GM12878 (cell line): ENCODE measurements around the gene NR2E3. TPM values are rescaled to one million over a fixed set of nuclear protein-coding genes. Genes with fewer than 3 reads are reported as not detected.

Source experiments
- ATAC-seq: fragments of 200-7000 bp; cut with Tn5 transposase; 3 replicates; pipeline ENCODE4 v1.9.1; 2020; ENCODE audit warnings: mild to moderate bottlenecking, moderate library complexity
- BruUV-seq: library from RNA; stranded (reverse); fragments of 400-500 nt; replicated peaks from 2 replicates; lab custom pipeline; 2021; lab: Mats Ljungman, UMichigan
- CTCF ChIA-PET: fragments of 300-600 bp; sonication (Branson Sonifier 250); formaldehyde crosslinking; extraction: SDS; loops from one replicate; lab custom pipeline; 2021; ENCODE audit warnings: inconsistent platforms; lab: Yijun Ruan, JAX
- POLR2A ChIA-PET: fragments of 350-600 bp; formaldehyde crosslinking; extraction: SDS; loops from one replicate; lab custom pipeline; 2021; ENCODE audit warnings: inconsistent platforms; lab: Charles Lee
- RAD21 ChIA-PET: fragments of 300-600 bp; sonication (Branson Sonifier 250); formaldehyde crosslinking; loops from one replicate; lab custom pipeline; 2023; ENCODE audit warnings: antibody characterized with exemption; ENCODE audit not compliant: unreplicated experiment; lab: Charles Lee
- SMC1A ChIA-PET: fragments of 300-600 bp; sonication (Branson Sonifier 250); formaldehyde crosslinking; loops from one replicate; lab custom pipeline; 2023; ENCODE audit not compliant: unreplicated experiment, uncharacterized antibody; lab: Charles Lee
- DNase-seq: peaks from one replicate; pipeline ENCODE4 v3.0.0-alpha.2; 2011; ENCODE audit warnings: low read depth, low spot score
- FAIRE-seq: peaks from 3 replicates; lab custom pipeline; 2011; peaks lifted over from hg19 to GRCh38; lab: Jason Lieb, UNC
- H2AFZ ChIP-seq: 2 replicates; pipeline ENCODE4 v1.6.0; 2011; ENCODE audit warnings: low read depth, low read length, control low read depth; ENCODE audit not compliant: control insufficient read depth
- H3K27ac ChIP-seq: 2 replicates; pipeline ENCODE4 v1.5.1; 2011; ENCODE audit warnings: control low read depth; ENCODE audit not compliant: control insufficient read depth, insufficient read depth
- H3K27me3 ChIP-seq, 2 experiments: replicated peaks in 1 of 2; 2 replicates each; pipeline versions ENCODE4 v1.6.0 to v1.6.1; 2011; ENCODE audit warnings: low read length in 1 of 2; ENCODE audit not compliant: control insufficient read depth in 2 of 2, insufficient read depth in 2 of 2
- H3K36me3 ChIP-seq, 2 experiments: 2 replicates each; pipeline ENCODE4 v1.5.1; 2011; ENCODE audit warnings: low read length in 1 of 2; ENCODE audit not compliant: control insufficient read depth in 2 of 2, insufficient read depth in 2 of 2
- H3K4me1 ChIP-seq: 2 replicates; pipeline ENCODE4 v1.6.1; 2011; ENCODE audit warnings: mild to moderate bottlenecking, low read length, moderate library complexity, mixed read lengths; ENCODE audit not compliant: control insufficient read depth, insufficient read depth
- H3K4me2 ChIP-seq: 2 replicates; pipeline ENCODE4 v1.6.0; 2011; ENCODE audit warnings: control low read depth; ENCODE audit not compliant: control insufficient read depth, insufficient read depth
- H3K4me3 ChIP-seq: fragments of 200-600 bp; sonication (generic); 2 replicates; pipeline ENCODE4 v1.5.1; 2016
- H3K79me2 ChIP-seq: 2 replicates; pipeline ENCODE4 v1.6.0; 2011; ENCODE audit warnings: low read length; ENCODE audit not compliant: control insufficient read depth, insufficient read depth
- H3K9ac ChIP-seq: 2 replicates; pipeline ENCODE4 v1.8.0; 2011; ENCODE audit warnings: low read length, control low read depth, mixed read lengths; ENCODE audit not compliant: control insufficient read depth, insufficient read depth
- H3K9me3 ChIP-seq: replicated peaks from 3 replicates; pipeline ENCODE4 v1.5.1; 2011; ENCODE audit warnings: mild to moderate bottlenecking, low read length; ENCODE audit not compliant: control insufficient read depth, insufficient read depth
- H4K20me1 ChIP-seq: 2 replicates; pipeline ENCODE4 v1.6.0; 2011; ENCODE audit not compliant: control insufficient read depth, insufficient read depth
- ASH2L ChIP-seq: fragments of 300-600, 200-600 bp; sonication (generic); IDR thresholded peaks from 2 replicates; pipeline ENCODE4 v1.6.1; 2017; ENCODE audit warnings: low read depth, mild to moderate bottlenecking, borderline replicate concordance
- IRF4 ChIP-seq: IDR thresholded peaks from 2 replicates; pipeline ENCODE4 v1.6.1; 2011; ENCODE audit warnings: low read depth, low read length
- MXI1 ChIP-seq: fragments of 150-350 bp; IDR thresholded peaks from 2 replicates; pipeline ENCODE4 v1.6.1; 2011; ENCODE audit warnings: low read depth, mild to moderate bottlenecking, inconsistent platforms, low read length, improper control_type of control experiment
- POLR2A ChIP-seq: IDR thresholded peaks from 2 replicates; pipeline ENCODE4 v1.6.1; 2011; ENCODE audit warnings: low read depth, mild to moderate bottlenecking, low read length
- RUNX3 ChIP-seq: IDR thresholded peaks from 2 replicates; pipeline ENCODE4 v1.6.1; 2012; ENCODE audit warnings: low read length, inconsistent platforms
- SMC3 ChIP-seq: IDR thresholded peaks from 2 replicates; pipeline ENCODE4 v1.6.1; 2011; ENCODE audit warnings: low read length, improper control_type of control experiment, borderline replicate concordance
- STAT1 ChIP-seq: fragments of 450-650 bp; conservative IDR thresholded peaks from 2 replicates; pipeline ENCODE4 v1.6.1; 2014; ENCODE audit warnings: antibody characterized with exemption, mild to moderate bottlenecking
- YY1 ChIP-seq: IDR thresholded peaks from 2 replicates; pipeline ENCODE4 v1.6.1; 2011; ENCODE audit warnings: low read depth, mild to moderate bottlenecking, low read length
- WGBS: methylation state at CpG from one replicate; pipeline ENCODE4 v1.1.6; 2016; ENCODE audit warnings: low lambda C conversion rate; ENCODE audit not compliant: insufficient replicate concordance, insufficient coverage; ENCODE audit errors: missing lambda C conversion rate; 5-methylcytosine and 5-hydroxymethylcytosine counted together
- in situ Hi-C: fragments of 300-500 bp; cut with MboI; formaldehyde crosslinking; loops from 9 replicates; pipeline ENCODE4 v1.14.3; 2018; ENCODE audit warnings: mixed read lengths
- intact Hi-C: fragments of 100-400 bp; cut with micrococcal nuclease; formaldehyde crosslinking; loops from one replicate; pipeline ENCODE4 v1.14.2; 2022; ENCODE audit not compliant: unreplicated experiment
- polyA plus RNA-seq, 11 experiments: library from polyadenylated mRNA; depleted of rRNA in 4 of 11; unstranded in 6 of 11; stranded (reverse) in 5 of 11; fragments of >200 nt; fragmentation: Nextera tagmentation in 4 of 11; fragmentation: Illumina TruSeq in 1 of 11; extraction: Ambion mirVana in 4 of 11; extraction: Trizol in 1 of 11; gene quantifications; 1 replicate in 1 of 11; 2 replicates in 10 of 11; pipeline versions ENCODE4 v1.2.1 to v1.2.3, GENCODE V29; 2011 to 2016; ENCODE audit warnings: inconsistent platforms in 2 of 11, missing spikeins in 2 of 11, low read depth in 1 of 11
- total RNA-seq, 4 experiments: library from RNA; depleted of rRNA in 3 of 4; stranded (reverse); fragments of >200 nt in 3 of 4; fragmentation: Illumina TruSeq in 1 of 4; extraction: Trizol in 1 of 4; gene quantifications; 2 replicates each; pipeline versions ENCODE4 v1.2.1 to v1.2.3, GENCODE V29; 2013 to 2021
- TF ChIP-seq, protein P1 (sequence below), 3 experiments: IDR thresholded peaks in 2 of 3; conservative IDR thresholded peaks in 1 of 3; 2 replicates each; pipeline ENCODE4 v1.5.1; 2011; ENCODE audit warnings: low read depth in 3 of 3, low read length in 3 of 3, mild to moderate bottlenecking in 3 of 3, control low read depth in 2 of 3, moderate library complexity in 2 of 3, inconsistent platforms in 1 of 3, mixed read lengths in 1 of 3; ENCODE audit not compliant: control insufficient read depth in 2 of 3, insufficient read depth in 1 of 3; ENCODE audit errors: extremely low read depth in 1 of 3
- TF ChIP-seq, protein P2 (sequence below): fragments of 450-650 bp; IDR thresholded peaks from 2 replicates; pipeline ENCODE4 v1.6.1; 2018; ENCODE audit warnings: borderline replicate concordance, mild to moderate bottlenecking; ENCODE audit not compliant: partially characterized antibody
- TF ChIP-seq, protein P3 (sequence below): fragments of 450-650 bp; IDR thresholded peaks from 2 replicates; pipeline ENCODE4 v1.6.1; 2016; ENCODE audit warnings: mild to moderate bottlenecking
- TF ChIP-seq, protein P4 (sequence below): IDR thresholded peaks from 2 replicates; pipeline ENCODE4 v1.6.1; 2011; ENCODE audit warnings: borderline replicate concordance, low read depth, mild to moderate bottlenecking, moderate library complexity, mixed read lengths, low read length; ENCODE audit not compliant: insufficient read depth; ENCODE audit errors: extremely low read length
- TF ChIP-seq, protein P5 (sequence below): IDR thresholded peaks from 2 replicates; pipeline ENCODE4 v1.6.1; 2012; ENCODE audit warnings: low read length, inconsistent platforms

Gene NR2E3
- total and polyA plus RNA-seq, 10 of the 15 experiments (the other 5 are each of a cell fraction or from before 2014, with no cell fraction given), result 0.05 to 0.11 (median 0.11) TPM; not detected in 7

DNA sequence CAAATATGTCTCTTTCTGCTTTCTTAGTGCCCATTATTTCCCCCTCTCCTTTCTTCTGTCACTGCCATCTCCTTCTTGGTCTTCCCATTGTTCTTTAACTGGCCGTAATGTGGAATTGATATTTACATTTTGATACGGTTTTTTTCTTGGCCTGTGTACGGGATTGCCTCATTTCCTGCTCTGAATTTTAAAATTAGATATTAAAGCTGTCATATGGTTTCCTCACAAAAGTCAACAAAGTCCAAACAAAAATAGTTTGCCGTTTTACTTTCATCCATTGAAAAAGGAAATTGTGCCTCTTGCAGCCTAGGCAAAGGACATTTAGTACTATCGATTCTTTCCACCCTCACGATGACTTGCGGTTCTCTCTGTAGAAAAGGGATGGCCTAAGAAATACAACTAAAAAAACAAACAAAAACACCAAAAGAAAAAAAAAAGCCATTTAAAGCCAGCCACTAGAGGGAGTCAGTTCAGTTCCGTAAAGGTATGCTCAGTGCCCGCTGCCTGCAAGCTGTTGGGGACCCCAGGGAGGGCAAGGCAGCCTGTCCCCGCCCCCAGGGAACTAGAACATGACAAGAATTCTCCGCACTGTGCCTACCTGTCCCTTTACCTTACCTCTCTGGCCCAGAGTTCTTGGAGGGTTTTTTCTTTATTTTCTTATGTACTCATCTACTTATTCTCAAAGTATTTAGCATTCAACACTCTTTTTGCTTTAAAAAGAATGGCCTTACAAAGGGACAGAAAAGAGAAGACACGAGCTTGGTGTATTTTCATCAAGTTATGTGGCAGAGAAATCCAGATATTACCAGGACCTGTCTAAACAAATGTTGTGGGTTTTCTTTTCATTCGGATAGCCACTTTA, 30.0 kb upstream of the NR2E3 start:
- H3K4me1 ChIP-seq, result peaks cover 18% of the 10 kb centered on the region
- DNase-seq, result peak; percentile 49
- H3K27ac ChIP-seq, result peak overlapping the region; percentile 40; the same call in 1 of the 2 replicates
- peak; percentile 83 for FAIRE-seq
- no peaks in the 10 kb centered on the region for H4K20me1 ChIP-seq
- POLR2A ChIA-PET, result no interaction called here
- BruUV-seq, result no TSS peak
- H3K9ac ChIP-seq, result no peak overlapping the region
- RAD21 ChIA-PET, result interaction anchor here (0.6 to 1.6 kb wide), 9 partner anchors 18 to 378 kb away, joined by 3 to 7 read pairs (median 4); no protein-coding TSS in a partner anchor
- no peaks in the 10 kb centered on the region for H3K27me3 ChIP-seq
- H3K4me2 ChIP-seq, result peak overlapping the region; percentile 81
- CTCF ChIA-PET, result interaction anchor here (0.5 to 4.4 kb wide), 27 partner anchors 8 to 383 kb away, joined by 3 to 46 read pairs (median 4); no protein-coding TSS in a partner anchor
- H3K9me3 ChIP-seq, result no peaks in the 10 kb centered on the region
- ATAC-seq, result peak; percentile 86
- H2AFZ ChIP-seq, result peak overlapping the region; percentile 82
- H3K4me3 ChIP-seq, result 0 out of 2 replicates have a peak overlapping the region, but pooled peaks have one; percentile 19
- no peaks in the 10 kb centered on the region for H3K36me3 ChIP-seq
- in situ Hi-C loops (no loop called here), intact Hi-C loops (loop anchor here (1.0 kb wide), 1 partner anchor 376 kb away; no protein-coding TSS in a partner anchor)
- SMC1A ChIA-PET, result interaction anchor here (0.7 to 2.8 kb wide), 6 partner anchors 21 to 376 kb away, joined by 3 to 24 read pairs (median 4); no protein-coding TSS in a partner anchor
- WGBS, result 9% methylated on average over 13 of the region's 13 CpGs
- H3K79me2 ChIP-seq, result no peaks in the 10 kb centered on the region
- TF ChIP-seq YY1 (0 out of 2 replicates have a peak, but pooled peaks have one; percentile 54), SMC3 (peak; percentile 46; the same call in 1 of the 2 replicates), RUNX3 (peak; percentile 32), ASH2L (no peak), POLR2A (no peak), MXI1 (no peak), IRF4 (peak; percentile 41; the same call in 1 of the 2 replicates), STAT1 (no peak)
- TF ChIP-seq, protein P1, sequence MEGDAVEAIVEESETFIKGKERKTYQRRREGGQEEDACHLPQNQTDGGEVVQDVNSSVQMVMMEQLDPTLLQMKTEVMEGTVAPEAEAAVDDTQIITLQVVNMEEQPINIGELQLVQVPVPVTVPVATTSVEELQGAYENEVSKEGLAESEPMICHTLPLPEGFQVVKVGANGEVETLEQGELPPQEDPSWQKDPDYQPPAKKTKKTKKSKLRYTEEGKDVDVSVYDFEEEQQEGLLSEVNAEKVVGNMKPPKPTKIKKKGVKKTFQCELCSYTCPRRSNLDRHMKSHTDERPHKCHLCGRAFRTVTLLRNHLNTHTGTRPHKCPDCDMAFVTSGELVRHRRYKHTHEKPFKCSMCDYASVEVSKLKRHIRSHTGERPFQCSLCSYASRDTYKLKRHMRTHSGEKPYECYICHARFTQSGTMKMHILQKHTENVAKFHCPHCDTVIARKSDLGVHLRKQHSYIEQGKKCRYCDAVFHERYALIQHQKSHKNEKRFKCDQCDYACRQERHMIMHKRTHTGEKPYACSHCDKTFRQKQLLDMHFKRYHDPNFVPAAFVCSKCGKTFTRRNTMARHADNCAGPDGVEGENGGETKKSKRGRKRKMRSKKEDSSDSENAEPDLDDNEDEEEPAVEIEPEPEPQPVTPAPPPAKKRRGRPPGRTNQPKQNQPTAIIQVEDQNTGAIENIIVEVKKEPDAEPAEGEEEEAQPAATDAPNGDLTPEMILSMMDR (IDR thresholded peaks at IDR 0.05 in 2 of 3, conservative IDR thresholded peaks at IDR 0.05 in 1 of 3; ENCODE audit: control insufficient read depth in 2 of 3, extremely low read depth in 1 of 3, insufficient read depth in 1 of 3, low read depth in 3 of 3, low read length in 3 of 3), result peak; percentile 68 to 84 (median 74)
- TF ChIP-seq, protein P2, sequence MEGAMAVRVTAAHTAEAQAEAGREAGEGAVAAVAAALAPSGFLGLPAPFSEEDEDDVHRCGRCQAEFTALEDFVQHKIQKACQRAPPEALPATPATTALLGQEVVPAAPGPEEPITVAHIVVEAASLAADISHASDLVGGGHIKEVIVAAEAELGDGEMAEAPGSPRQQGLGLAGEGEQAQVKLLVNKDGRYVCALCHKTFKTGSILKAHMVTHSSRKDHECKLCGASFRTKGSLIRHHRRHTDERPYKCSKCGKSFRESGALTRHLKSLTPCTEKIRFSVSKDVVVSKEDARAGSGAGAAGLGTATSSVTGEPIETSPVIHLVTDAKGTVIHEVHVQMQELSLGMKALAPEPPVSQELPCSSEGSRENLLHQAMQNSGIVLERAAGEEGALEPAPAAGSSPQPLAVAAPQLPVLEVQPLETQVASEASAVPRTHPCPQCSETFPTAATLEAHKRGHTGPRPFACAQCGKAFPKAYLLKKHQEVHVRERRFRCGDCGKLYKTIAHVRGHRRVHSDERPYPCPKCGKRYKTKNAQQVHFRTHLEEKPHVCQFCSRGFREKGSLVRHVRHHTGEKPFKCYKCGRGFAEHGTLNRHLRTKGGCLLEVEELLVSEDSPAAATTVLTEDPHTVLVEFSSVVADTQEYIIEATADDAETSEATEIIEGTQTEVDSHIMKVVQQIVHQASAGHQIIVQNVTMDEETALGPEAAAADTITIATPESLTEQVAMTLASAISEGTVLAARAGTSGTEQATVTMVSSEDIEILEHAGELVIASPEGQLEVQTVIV, result no peak
- TF ChIP-seq, protein P3, sequence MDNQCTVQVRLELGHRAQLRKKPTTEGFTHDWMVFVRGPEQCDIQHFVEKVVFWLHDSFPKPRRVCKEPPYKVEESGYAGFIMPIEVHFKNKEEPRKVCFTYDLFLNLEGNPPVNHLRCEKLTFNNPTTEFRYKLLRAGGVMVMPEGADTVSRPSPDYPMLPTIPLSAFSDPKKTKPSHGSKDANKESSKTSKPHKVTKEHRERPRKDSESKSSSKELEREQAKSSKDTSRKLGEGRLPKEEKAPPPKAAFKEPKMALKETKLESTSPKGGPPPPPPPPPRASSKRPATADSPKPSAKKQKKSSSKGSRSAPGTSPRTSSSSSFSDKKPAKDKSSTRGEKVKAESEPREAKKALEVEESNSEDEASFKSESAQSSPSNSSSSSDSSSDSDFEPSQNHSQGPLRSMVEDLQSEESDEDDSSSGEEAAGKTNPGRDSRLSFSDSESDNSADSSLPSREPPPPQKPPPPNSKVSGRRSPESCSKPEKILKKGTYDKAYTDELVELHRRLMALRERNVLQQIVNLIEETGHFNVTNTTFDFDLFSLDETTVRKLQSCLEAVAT, result peak; percentile 58; the same call in 1 of the 2 replicates
- TF ChIP-seq, protein P4, sequence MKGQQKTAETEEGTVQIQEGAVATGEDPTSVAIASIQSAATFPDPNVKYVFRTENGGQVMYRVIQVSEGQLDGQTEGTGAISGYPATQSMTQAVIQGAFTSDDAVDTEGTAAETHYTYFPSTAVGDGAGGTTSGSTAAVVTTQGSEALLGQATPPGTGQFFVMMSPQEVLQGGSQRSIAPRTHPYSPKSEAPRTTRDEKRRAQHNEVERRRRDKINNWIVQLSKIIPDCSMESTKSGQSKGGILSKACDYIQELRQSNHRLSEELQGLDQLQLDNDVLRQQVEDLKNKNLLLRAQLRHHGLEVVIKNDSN, result no peak
- TF ChIP-seq, protein P5, sequence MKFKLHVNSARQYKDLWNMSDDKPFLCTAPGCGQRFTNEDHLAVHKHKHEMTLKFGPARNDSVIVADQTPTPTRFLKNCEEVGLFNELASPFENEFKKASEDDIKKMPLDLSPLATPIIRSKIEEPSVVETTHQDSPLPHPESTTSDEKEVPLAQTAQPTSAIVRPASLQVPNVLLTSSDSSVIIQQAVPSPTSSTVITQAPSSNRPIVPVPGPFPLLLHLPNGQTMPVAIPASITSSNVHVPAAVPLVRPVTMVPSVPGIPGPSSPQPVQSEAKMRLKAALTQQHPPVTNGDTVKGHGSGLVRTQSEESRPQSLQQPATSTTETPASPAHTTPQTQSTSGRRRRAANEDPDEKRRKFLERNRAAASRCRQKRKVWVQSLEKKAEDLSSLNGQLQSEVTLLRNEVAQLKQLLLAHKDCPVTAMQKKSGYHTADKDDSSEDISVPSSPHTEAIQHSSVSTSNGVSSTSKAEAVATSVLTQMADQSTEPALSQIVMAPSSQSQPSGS, result 0 out of 2 replicates have a peak, but pooled peaks have one; percentile 31
